ENCODE results near the gene HS6ST2.

HS6ST2 gene

DNA sequence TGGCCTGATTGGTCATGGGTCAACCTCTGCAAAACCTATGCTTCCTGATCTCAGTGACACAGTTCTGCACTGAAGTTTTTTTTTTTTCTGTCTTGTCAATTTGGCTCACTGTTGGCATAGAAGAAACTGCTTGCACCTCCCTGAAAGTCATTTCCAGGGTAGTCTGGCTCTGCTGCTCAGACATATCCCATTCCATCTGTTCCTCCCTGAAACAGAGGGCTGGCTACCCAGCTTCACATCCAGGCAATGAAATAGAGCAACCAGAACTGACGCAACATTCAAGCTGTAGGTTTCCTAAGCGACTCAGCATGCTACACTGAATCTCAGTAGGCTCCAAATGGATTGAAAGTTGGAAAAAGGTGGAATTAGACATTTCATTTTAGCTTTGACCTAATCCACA, 292.8 kb downstream of the HS6ST2 start:
- no peak for DNase-seq

DNA sequence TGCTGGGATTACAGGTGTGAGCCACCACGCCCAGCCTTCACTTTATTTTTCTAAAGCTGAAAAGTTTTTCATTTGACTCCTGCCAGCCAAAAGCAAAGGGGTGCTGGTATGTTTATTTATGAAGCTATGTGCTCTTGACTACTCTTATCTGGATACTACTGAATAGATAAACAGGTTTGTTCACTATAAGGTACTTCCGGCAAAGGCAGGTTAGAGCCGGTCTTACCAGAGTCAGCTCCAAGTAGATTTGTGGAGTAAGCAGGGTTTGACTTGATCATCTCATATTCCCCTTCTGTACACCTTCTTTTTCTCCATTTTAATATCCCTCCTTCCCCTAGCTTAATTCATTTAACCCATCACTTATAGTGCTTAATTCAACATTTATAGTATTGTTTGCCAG, 294.2 kb downstream of the HS6ST2 start:
- no peak for DNase-seq

DNA sequence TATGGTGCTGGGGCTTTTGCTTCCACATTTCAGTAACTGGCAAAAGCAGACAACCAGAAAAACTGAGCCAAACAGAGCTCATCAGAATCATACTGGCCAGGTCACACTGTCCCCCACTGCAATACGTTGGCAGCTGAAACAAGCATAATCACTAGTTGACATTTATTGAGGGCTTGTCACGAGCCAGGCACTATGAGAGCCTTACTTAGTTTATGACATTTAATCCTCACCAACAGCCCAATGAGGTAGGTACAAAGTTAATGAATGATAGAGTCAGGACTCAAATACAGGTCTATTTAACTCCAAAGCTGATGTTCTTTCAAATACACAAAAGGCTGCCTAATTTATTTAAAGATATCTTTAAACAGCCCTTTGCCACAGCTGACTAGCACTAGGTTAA, 295.6 kb downstream of the HS6ST2 start:
- no peak for DNase-seq

DNA sequence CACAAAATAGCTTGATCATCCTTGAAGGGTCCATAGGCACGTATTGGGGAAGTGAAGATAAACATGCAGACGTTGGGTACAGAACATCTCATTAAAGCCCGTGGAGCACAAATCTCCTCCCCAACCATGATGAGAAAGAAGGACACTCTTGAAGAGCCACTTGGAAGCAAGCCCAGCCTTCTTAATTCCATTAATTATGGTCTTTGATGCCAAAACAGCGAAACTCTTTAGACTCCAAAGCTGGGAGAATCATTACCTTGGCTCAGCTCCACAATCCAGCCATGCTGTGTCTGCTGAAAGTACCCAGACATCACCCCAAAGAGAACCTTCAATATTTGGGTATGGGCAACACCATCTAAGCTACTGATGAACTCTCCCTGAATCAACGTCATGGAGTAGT, 300.6 kb downstream of the HS6ST2 start:
- no peak for DNase-seq

DNA sequence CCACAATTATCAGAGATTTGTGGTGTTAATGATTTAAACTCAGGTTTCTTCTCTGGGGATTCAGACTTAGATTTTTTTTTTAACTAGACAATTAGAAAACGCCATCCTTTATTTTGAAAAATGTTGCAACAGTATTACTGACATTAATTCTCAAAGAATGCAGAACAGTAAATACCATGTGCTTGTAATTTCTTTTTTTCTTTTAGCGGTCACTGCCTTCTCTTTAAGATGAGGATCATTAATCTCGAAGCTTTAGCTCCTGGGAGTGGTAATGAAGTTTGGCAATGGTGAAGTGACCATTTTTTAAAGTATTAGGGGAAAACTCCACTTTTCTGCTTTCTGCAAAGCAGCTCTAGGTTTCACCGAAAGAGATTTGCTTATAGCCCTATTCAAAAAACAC, 305.6 kb downstream of the HS6ST2 start:
- DNase-seq = no peak

DNA sequence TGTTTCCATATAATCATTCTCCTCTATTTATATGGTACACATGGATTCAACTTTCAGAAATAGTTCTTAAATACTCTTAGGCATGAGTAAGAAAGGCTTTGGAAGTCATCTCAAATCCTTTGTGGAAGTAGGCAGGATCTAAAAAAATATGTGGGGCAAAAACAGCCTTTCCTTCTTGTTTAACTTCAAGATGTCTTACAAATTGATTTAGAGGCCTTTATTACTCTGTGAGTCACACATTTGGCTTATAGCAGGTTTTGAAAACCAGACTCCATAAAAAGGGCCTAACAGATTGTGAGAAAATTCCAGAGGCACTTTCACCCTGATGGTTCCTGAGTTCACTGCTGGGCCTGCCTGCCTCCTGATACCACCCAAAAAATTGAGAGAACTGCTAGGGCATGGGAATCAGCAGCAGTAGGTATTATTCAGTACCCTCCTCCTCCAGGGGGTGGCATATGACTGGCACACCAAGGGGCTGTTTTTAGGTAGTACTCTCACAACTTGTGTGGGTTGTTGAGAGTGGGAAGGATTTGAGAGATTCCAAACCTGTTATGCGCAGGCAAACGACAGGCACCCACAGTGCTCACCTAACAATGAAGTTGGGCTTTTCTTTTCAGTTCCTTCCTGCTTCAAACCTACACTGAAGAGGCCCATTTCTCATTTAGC, 306.9 kb downstream of the HS6ST2 start:
- DNase-seq = no peak

DNA sequence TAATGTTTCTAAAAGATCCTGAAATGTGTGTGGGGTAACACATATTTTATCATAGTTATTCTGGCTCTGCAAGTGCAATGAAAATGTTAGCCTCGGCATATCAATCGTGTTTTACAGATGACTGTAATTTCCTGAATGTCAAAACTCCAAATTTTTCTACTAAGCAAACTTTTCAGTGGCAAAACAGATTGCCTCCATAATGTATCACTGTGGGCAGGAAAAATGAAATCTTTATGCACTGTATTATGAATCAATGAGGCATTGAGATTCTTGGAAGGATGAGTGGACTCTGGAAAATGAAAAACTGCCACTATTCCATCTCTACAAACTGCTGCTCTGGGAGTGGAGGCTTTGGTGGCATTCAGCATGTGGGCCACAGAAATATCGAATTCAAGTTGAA, 309.5 kb downstream of the HS6ST2 start:
- DNase-seq = no peak

DNA sequence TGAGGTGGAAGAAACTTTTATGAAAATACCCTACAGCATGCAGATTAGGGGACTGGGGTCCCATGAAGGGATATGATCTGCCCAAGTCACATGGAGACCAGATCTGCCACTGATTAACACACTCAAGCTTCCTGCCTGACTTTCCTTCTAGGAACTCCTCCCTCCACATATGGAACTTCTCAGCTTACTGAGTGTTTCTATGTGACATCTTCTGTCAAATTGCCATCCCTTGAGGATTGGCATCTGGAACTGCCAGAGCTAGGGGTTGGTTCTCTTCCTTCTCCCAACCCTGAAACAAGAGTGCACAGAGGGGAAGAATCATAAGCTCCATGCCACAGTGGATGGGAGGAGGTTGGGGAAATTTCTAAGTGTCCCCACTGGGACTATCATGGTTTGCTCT, 319.0 kb downstream of the HS6ST2 start:
- DNase-seq = no peak

DNA sequence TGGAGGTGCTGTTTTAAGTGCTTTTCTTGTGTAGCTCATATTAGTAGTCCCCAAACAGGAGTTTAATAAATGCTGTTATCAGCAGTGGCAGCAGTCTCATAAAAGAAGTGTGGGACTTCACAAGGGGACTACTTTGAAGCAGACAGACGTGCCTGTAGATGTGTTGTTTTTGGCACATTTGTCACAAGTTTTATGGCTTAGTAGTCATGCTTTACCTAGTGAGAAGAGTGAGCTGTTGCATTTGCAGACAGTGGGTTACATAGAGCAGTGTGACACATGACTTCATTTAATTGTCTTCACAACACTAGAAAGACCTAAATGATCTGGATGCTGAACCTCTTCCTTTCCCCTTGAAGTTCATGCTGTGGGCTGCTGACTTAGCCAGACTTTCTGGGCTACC, 320.1 kb downstream of the HS6ST2 start:
- no peak for DNase-seq

DNA sequence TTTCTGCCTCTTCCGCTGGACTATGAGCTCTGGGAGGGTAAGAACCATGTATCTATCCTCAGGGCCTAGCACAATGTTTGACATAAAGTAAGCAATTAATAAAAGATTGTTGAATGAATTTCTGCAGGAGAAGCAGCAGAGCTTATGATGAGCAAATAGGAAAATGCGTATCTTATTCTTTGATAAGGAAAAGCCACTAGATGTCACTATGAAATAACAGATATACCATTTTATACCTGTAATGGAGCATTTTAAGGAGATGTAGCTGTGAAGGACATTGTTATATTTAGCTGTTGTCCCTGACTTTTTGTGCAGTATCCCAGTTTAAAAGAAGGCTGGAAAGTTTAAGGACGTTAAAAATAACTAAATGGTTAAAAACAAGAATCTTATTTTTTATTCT, 322.3 kb downstream of the HS6ST2 start:
- DNase-seq = no peak

DNA sequence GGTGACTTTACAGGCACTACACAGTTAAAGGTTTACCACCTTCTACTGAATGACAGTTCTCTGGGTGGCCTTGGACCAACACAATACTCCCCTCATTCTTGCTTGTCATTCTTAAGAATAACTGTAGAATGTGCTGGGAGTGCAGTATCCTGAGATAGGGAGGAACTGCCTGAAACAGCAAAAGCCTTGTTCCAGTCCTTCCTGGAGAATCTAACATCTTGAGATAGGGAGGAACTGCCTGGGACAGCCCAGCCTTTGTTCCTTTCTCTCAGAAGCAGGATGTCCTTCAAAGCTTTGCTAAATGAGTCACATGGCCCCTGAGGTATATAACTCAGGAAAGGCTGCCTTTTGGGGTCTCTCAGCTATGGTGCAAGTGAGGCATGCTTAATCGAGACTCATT, 323.9 kb downstream of the HS6ST2 start:
- no peak for DNase-seq

DNA sequence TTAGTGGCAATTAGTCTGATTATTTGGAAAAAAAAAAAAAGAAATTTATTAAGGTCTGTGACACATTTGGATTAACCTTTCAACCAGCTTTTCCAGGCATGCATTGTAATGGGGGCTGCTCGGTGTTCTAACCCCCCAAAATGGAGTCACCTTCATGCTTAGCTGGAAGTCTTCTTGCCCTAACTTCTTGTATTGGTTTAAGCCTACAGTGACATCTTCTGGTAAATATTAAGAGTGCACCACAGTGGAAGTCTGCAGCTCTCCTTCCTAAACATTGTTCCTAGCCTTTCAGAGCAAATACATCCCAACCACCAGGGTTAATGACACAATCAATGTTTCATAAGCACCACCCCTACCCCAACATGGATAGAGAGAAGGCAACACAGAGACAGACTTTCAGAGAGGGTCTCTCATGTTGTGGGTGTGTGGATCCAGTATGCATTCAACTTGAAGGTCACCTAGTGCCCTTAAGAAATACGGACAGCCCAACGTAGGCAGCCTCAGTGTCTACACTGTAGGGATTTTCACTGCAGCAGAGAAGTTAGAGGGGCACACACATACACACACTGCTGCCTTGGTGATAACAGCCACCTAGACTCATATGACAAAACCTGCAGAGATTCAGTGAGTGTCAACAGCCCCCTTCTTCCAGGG, 326.7 kb downstream of the HS6ST2 start:
- DNase-seq = no peak

DNA sequence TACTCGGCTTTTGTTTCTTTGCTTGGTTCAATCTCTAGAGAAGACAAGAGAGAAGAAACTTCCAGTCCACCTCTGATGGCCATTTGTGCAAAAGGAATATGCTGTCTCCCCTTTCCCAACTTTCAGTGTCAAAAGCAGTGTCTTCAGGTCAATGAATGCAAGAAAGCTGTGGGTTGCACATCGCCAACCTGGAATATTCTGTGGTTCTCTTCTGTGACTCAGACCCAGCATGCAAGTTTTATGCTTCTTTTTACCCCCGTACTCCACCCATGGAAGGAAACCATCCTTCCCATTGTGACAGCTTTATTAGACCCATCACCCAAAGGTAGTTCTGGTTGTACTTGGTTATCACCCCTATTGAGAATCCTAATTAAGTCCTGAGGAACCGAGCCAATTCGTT, 334.0 kb downstream of the HS6ST2 start:
- DNase-seq = no peak

DNA sequence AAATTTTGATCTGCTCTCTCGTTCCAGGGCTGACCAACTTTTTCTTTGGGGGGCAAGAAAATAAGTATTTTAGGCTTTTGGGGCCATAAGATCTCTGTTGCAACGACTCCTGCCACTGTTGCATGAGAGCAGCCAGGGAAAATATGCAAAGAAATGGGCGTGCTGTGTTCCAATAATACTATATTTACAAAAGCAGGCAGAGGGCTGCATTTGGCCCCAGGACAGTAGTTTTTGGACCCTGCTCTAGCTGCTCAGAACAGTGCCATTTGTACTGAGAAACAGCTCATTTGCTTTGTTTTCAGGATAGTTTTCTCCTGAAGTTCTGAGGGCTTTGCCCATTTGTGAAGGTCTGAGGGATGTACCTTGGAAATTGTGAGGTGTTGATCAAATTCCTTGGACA, 334.5 kb downstream of the HS6ST2 start:
- DNase-seq = no peak

DNA sequence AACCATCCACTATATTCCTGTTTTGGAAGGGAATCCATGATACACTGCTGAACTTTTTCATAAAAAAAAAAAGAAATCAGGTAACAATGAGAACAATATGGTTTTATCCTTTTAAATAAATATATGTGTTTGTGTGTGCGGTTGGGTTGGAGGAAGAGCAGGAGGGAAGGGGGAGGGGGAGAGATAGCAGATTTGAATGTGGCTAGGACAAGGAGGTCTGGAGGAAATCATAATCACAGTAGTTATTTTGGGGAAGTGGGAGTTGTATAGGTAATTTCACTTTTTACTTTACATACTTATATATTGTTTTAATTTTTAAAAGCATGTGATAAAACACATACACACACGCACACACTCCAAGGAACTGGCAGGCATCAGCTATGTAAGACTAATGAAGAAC, 335.1 kb downstream of the HS6ST2 start:
- no peak for DNase-seq

DNA sequence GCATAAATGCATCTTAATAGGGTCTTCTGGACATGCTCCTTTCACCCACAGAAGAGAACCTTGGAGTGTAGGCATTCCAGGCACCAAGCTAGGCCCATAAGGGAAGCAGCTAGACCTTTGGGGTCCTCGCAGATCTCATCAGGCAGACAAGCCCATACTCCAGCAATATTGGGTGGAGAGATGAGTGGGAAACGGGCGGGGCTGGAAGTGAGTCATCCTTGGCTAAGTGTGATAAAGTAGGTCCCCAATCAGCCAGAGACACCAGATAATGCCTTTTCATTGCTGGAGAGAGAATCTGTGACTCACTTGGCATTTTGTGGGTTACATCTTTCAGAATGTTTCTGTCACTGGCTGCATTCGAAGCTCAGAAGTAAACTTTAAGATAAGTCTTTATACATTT, 336.3 kb downstream of the HS6ST2 start:
- peak; percentile 74 for DNase-seq

DNA sequence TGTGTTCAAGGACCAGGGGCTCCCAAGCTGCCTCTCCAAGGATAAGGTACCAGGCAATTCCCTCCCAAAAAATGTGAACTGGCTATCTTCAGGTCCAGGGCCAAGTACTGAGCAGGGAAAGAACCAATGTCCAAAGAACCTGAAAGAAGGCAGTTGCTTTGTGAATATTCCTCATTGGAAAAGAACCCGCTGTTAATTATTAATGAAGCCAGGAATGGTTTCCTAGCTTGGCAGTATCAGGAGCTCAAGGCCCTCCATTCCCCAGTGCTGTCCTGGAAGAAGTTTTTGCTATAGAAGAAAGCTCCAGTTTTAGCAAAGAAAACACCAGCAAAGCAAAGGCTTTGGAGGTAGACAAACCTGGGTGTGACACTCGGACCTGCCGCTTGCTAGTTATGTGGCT, 339.6 kb downstream of the HS6ST2 start:
- DNase-seq = no peak

DNA sequence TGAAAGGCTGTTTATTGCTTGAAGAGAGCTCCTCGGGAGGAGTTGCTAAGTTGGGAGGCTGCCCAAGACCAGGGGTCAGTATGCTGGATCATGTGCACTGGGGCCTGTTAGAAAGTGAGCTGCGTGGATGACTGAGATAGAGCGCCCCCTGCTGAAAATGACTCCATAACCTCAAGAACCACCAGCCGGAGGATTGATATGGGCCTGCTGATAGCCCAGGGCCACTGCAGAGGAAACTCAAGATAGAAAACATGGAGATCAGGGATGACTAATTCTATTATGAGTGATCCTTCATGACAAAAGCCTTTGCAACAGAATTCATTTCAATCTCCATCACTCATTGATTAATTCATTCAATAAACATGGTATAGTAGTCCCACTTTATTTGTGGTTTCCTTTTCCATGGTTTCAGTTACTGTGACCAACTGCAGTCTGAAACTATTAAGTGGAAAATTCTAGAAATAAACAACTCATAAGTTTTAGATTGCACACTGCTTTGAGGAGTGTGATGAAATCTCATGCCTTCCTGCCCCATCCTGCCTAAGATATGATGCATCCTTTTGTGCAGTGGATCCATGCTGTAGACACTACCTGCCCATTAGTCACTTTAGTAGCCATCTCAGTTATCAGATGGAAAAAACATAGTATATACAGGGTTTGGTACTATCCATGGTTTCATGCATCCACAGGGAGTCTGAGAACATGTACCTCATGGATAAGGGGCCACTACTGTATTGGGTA, 342.9 kb downstream of the HS6ST2 start:
- DNase-seq = peak; percentile 49

DNA sequence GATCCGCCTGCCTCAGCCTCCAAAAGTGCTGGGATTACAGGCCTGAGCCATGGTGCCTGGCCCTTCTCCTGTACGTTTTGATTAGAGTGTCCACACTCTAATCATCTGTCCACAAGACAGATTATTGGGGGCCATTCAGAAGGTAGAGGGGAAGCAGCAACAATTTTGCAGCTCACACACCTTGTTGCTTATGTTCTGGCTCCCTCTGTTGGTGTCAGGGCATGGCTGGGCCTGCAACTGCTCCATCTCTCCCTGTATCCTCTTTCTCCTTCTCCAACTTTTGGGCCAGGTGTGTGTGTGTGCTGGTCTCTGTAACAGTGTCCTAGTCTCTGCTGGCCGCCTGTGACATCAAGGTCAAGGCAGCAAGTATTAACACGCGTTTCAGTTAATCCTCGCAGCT, 344.1 kb downstream of the HS6ST2 start:
- DNase-seq = no peak

DNA sequence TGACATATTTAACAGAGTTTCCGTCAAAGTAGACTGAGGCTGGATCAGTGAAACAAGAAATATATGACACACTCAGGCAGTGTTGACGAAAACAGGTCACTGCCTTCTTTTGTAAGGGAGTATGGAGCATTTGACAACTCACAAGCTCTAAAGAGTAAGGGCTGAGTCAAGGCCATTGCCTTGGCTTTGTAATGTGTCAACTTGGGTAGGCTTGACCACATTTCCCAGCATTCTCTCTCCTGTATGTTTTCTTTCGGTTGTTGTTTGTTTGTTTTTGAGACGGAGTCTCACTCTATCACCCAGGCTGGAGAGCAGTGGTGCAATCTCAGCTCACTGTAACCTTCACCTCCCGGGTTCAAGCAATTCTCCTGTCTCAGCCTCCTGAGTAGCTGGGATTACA, 344.6 kb downstream of the HS6ST2 start:
- DNase-seq = no peak

DNA sequence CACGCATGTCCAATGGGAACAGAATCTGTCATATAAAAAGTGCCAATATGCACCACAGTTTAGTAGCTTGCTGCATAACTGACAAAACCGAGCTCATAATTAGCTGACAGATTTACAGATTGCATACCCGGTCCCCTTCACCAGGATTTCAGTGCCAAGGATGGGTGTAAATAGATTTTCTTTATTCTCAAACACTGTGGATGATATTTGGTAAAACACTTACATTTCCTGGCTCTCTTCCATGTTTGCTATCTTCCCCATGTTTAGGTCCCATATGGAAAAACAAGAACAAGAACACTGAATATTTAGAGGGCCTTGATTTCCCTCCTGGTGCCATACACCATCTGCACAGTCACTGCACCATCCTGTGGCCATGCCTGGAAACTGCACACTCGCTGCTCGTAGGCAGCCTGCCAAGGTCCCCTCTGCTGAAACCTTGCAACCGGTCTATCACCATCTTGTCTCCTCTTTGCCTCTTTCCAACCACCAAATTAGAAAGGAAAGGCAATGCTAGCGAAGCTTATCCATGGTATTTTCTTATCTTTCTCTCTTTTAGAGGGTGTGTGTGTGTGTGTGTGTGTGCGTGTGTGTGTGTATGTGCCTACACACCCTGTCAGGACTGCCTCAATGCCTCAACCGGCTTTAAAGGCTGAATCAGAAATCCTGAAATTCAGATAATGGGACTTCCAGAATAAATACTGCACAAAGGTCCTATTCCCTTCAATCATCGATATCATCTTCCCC, 345.4 kb downstream of the HS6ST2 start:
- DNase-seq = peak; percentile 49

DNA sequence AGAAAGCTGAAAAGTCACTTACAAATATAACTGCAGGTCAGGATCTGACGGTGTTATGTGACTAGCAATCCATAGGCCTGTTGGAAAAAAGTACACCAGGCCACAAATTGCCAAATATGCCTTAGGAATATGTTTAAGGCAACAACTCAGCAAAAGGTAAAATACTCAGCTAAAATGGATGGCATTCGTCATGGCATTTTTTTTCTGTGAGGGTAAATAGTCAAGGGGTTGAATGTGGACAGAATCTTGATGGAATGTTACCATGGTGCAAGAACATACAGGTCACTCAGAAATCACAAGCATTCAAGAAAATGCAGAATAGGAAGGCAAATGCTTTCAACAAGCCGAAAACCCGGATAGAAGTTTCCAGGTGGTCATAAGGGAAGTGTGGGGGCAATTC, 347.9 kb downstream of the HS6ST2 start:
- no peak for DNase-seq

DNA sequence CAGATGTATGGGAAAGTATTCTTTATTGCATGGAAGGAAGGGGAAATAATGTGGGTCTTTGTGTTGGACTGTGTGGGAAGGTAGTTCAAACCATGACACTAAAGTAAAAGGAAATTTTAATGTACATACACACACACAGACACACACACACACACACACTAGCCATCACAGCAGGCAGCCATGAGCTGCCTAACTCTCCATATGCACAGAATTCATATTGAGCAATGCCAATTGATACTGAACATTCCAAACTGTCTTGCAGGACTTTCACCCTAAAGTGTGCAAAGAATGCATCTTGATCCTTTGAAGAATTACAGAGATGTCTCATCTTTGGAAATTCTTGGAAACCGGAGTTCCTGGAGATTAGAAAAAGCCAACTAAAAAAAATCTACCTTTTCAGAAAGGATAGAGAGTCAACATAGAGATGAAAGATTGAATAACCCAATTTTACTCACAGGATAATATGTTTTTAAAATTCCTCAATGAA, 349.0 kb downstream of the HS6ST2 start:
- DNase-seq = no peak
